ENCODE data around the gene TM9SF4.
"Not testable (repeated sequence)": the region's sequence is repeated elsewhere in the genome, so short reads cannot be mapped to it uniquely, and the experiment has no call there.

TM9SF4 gene

GRCh38 chr20:32168184-32168910, 58.8 kb downstream of the TM9SF4 start:
- Histone ChIP-seq H3K9ac (ENCODE audit: low read length) (no peak overlapping the region), H3K27ac (ENCODE audit: low read depth, low read length) (no peak overlapping the region), H3K4me1 (ENCODE audit: control insufficient read depth, insufficient read depth, low read length) (no peaks in the 10 kb centered on the region), H3K27me3 (ENCODE audit: control insufficient read depth, insufficient read depth, low read length) (no peaks in the 10 kb centered on the region), H3K4me3 (ENCODE audit: low read length) (no peak overlapping the region), H3K36me3 (ENCODE audit: control insufficient read depth, insufficient read depth, low read length) (peaks cover 22% of the 10 kb centered on the region)

- H3K4me1 ChIP-seq (ENCODE audit: control insufficient read depth, insufficient read depth, low read length); H3K36me3 ChIP-seq (ENCODE audit: control insufficient read depth, insufficient read depth, low read length); H3K9ac ChIP-seq (ENCODE audit: low read length); H3K4me3 ChIP-seq (ENCODE audit: low read length); H3K27me3 ChIP-seq (ENCODE audit: control insufficient read depth, insufficient read depth, low read length); H3K27ac ChIP-seq (ENCODE audit: low read depth, low read length): not testable (repeated sequence)
These were observed 68.2 kb downstream of the TM9SF4 start for GRCh38 chr20:32177696-32178095.

GRCh38 chr20:32179515-32179914, 70.0 kb downstream of the TM9SF4 start:
- Histone ChIP-seq H3K27me3 (ENCODE audit: control insufficient read depth, insufficient read depth, low read length) (no peaks in the 10 kb centered on the region), H3K4me1 (ENCODE audit: control insufficient read depth, insufficient read depth, low read length) (no peaks in the 10 kb centered on the region), H3K9ac (ENCODE audit: low read length) (no peak overlapping the region), H3K4me3 (ENCODE audit: low read length) (no peak overlapping the region), H3K27ac (ENCODE audit: low read depth, low read length) (no peak overlapping the region), H3K36me3 (ENCODE audit: control insufficient read depth, insufficient read depth, low read length) (peaks cover 2% of the 10 kb centered on the region)

GRCh38 chr20:32179934-32180333, 70.4 kb downstream of the TM9SF4 start:
- no peak overlapping the region for H3K9ac ChIP-seq (ENCODE audit: low read length)
- no peak overlapping the region for H3K4me3 ChIP-seq (ENCODE audit: low read length)
- no peaks in the 10 kb centered on the region for H3K4me1 ChIP-seq (ENCODE audit: control insufficient read depth, insufficient read depth, low read length)
- H3K27ac ChIP-seq (ENCODE audit: low read depth, low read length): no peak overlapping the region
- H3K36me3 ChIP-seq (ENCODE audit: control insufficient read depth, insufficient read depth, low read length): peaks cover 2% of the 10 kb centered on the region
- no peaks in the 10 kb centered on the region for H3K27me3 ChIP-seq (ENCODE audit: control insufficient read depth, insufficient read depth, low read length)

GRCh38 chr20:32181606-32182005, 72.1 kb downstream of the TM9SF4 start:
- peaks cover 2% of the 10 kb centered on the region for H3K36me3 ChIP-seq (ENCODE audit: control insufficient read depth, insufficient read depth, low read length)
- no peaks in the 10 kb centered on the region for H3K27me3 ChIP-seq (ENCODE audit: control insufficient read depth, insufficient read depth, low read length)
- no peaks in the 10 kb centered on the region for H3K4me1 ChIP-seq (ENCODE audit: control insufficient read depth, insufficient read depth, low read length)
- no peak overlapping the region for H3K4me3 ChIP-seq (ENCODE audit: low read length)
- no peak overlapping the region for H3K9ac ChIP-seq (ENCODE audit: low read length)
- H3K27ac ChIP-seq (ENCODE audit: low read depth, low read length): no peak overlapping the region

- no peak overlapping the region for H3K4me3 ChIP-seq (ENCODE audit: low read length)
- no peak overlapping the region for H3K9ac ChIP-seq (ENCODE audit: low read length)
- H3K36me3 ChIP-seq (ENCODE audit: control insufficient read depth, insufficient read depth, low read length): peaks cover 2% of the 10 kb centered on the region
- no peaks in the 10 kb centered on the region for H3K27me3 ChIP-seq (ENCODE audit: control insufficient read depth, insufficient read depth, low read length)
- peaks cover 5% of the 10 kb centered on the region for H3K4me1 ChIP-seq (ENCODE audit: control insufficient read depth, insufficient read depth, low read length)
- H3K27ac ChIP-seq (ENCODE audit: low read depth, low read length): no peak overlapping the region
These were observed 74.6 kb downstream of the TM9SF4 start for GRCh38 chr20:32183947-32184635.

GRCh38 chr20:32184961-32185603, 75.6 kb downstream of the TM9SF4 start:
- Histone ChIP-seq H3K4me3 (ENCODE audit: low read length) (no peak overlapping the region), H3K36me3 (ENCODE audit: control insufficient read depth, insufficient read depth, low read length) (peaks cover 2% of the 10 kb centered on the region), H3K9ac (ENCODE audit: low read length) (no peak overlapping the region), H3K4me1 (ENCODE audit: control insufficient read depth, insufficient read depth, low read length) (peaks cover 5% of the 10 kb centered on the region), H3K27ac (ENCODE audit: low read depth, low read length) (no peak overlapping the region), H3K27me3 (ENCODE audit: control insufficient read depth, insufficient read depth, low read length) (no peaks in the 10 kb centered on the region)

GRCh38 chr20:32186506-32186905, 77.0 kb downstream of the TM9SF4 start:
- Histone ChIP-seq H3K9ac (ENCODE audit: low read length) (no peak overlapping the region), H3K27me3 (ENCODE audit: control insufficient read depth, insufficient read depth, low read length) (no peaks in the 10 kb centered on the region), H3K36me3 (ENCODE audit: control insufficient read depth, insufficient read depth, low read length) (peaks cover 2% of the 10 kb centered on the region), H3K27ac (ENCODE audit: low read depth, low read length) (no peak overlapping the region), H3K4me1 (ENCODE audit: control insufficient read depth, insufficient read depth, low read length) (peaks cover 5% of the 10 kb centered on the region), H3K4me3 (ENCODE audit: low read length) (no peak overlapping the region)

GRCh38 chr20:32188376-32189122, 79.0 kb downstream of the TM9SF4 start:
- Histone ChIP-seq H3K27me3 (ENCODE audit: control insufficient read depth, insufficient read depth, low read length) (no peaks in the 10 kb centered on the region), H3K4me3 (ENCODE audit: low read length) (peak overlapping the region; percentile 80), H3K36me3 (ENCODE audit: control insufficient read depth, insufficient read depth, low read length) (peaks cover 4% of the 10 kb centered on the region), H3K27ac (ENCODE audit: low read depth, low read length) (no peak overlapping the region), H3K4me1 (ENCODE audit: control insufficient read depth, insufficient read depth, low read length) (peaks cover 5% of the 10 kb centered on the region), H3K9ac (ENCODE audit: low read length) (no peak overlapping the region)

GRCh38 chr20:32189123-32189410, 79.6 kb downstream of the TM9SF4 start:
- H3K27ac ChIP-seq (ENCODE audit: low read depth, low read length): peak overlapping the region; percentile 78
- H3K9ac ChIP-seq (ENCODE audit: low read length): no peak overlapping the region

GRCh38 chr20:32189691-32190615, 80.4 kb downstream of the TM9SF4 start:
- Histone ChIP-seq H3K9ac (ENCODE audit: low read length) (peak overlapping the region; percentile 72), H3K27ac (ENCODE audit: low read depth, low read length) (peak overlapping the region; percentile 78), H3K4me3 (ENCODE audit: low read length) (peak overlapping the region; percentile 80), H3K27me3 (ENCODE audit: control insufficient read depth, insufficient read depth, low read length) (no peaks in the 10 kb centered on the region), H3K36me3 (ENCODE audit: control insufficient read depth, insufficient read depth, low read length) (peaks cover 2% of the 10 kb centered on the region), H3K4me1 (ENCODE audit: control insufficient read depth, insufficient read depth, low read length) (peaks cover 5% of the 10 kb centered on the region)

More at GRCh38 chr20:32189123-32189410, 79.6 kb downstream of the TM9SF4 start:
- Histone ChIP-seq H3K36me3 (ENCODE audit: control insufficient read depth, insufficient read depth, low read length) (peaks cover 2% of the 10 kb centered on the region), H3K27me3 (ENCODE audit: control insufficient read depth, insufficient read depth, low read length) (no peaks in the 10 kb centered on the region), H3K4me3 (ENCODE audit: low read length) (peak overlapping the region; percentile 80), H3K4me1 (ENCODE audit: control insufficient read depth, insufficient read depth, low read length) (peaks cover 5% of the 10 kb centered on the region)
